MM.1S (cell line): ENCODE measurements around the gene GLYATL3.

Experiments used
- EZH2 ChIP-seq: fragments of 300-600 bp; sonication (generic); optimal IDR thresholded peaks from 2 replicates; pipeline ENCODE3; 2017; ENCODE audit warnings: low read depth, mild to moderate bottlenecking, antibody characterized with exemption, low read length, mixed read lengths
- EZH2phosphoT487 ChIP-seq: fragments of 300-600 bp; sonication (generic); IDR thresholded peaks from 2 replicates; pipeline ENCODE4 v1.6.1; 2018; ENCODE audit warnings: antibody characterized with exemption, low read length
- TF ChIP-seq, protein P1 (sequence below): fragments of 300-600 bp; sonication (generic); IDR thresholded peaks from 2 replicates; pipeline ENCODE4 v1.5.1; 2016; ENCODE audit warnings: antibody characterized with exemption, low read length, mixed read lengths

DNA sequence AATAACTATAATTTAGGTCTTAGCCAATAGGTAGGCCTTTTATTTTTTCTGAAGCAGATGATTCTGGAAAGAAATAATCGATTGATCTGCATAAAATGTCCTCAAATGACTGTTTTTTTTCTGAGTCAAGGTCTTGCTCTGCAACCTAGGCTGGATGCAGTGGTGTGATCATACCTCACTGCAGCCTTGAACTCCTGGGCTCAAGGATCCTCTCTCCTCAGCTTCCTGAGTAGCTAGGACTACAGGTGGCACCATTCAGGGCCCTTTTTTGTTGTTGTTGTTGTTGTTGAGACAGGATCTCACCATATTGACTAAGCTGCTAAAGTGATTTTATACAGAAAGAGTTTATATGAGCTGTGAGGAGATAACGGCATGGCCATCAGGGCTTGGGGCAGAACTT, 18.2 kb downstream of the GLYATL3 start:
- TF ChIP-seq, protein P1, sequence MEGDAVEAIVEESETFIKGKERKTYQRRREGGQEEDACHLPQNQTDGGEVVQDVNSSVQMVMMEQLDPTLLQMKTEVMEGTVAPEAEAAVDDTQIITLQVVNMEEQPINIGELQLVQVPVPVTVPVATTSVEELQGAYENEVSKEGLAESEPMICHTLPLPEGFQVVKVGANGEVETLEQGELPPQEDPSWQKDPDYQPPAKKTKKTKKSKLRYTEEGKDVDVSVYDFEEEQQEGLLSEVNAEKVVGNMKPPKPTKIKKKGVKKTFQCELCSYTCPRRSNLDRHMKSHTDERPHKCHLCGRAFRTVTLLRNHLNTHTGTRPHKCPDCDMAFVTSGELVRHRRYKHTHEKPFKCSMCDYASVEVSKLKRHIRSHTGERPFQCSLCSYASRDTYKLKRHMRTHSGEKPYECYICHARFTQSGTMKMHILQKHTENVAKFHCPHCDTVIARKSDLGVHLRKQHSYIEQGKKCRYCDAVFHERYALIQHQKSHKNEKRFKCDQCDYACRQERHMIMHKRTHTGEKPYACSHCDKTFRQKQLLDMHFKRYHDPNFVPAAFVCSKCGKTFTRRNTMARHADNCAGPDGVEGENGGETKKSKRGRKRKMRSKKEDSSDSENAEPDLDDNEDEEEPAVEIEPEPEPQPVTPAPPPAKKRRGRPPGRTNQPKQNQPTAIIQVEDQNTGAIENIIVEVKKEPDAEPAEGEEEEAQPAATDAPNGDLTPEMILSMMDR, result no peak
- TF ChIP-seq EZH2phosphoT487 (no peak), EZH2 (no peak)
